BLaER1 treated with 17β-estradiol and CSF1 and Interleukin-3, amounts not matched to agents 10 nM and 100 nM (cell line): ENCODE results near the gene ATP6V1G1.
"Not testable (repeated sequence)": the region's sequence is repeated elsewhere in the genome, so short reads cannot be mapped to it uniquely, and the experiment has no call there.

ENCODE experiments used
- H3K27ac ChIP-seq, 11 experiments: shearing (Covaris generic); formaldehyde crosslinking; 2 replicates each; pipeline ENCODE4 v1.8.1; 2022
- H3K27me3 ChIP-seq, 11 experiments: shearing (Covaris generic); formaldehyde crosslinking; 2 replicates each; pipeline ENCODE4 v1.8.1; 2022
- H3K36me3 ChIP-seq, 11 experiments: shearing (Covaris generic); formaldehyde crosslinking; 2 replicates each; pipeline ENCODE4 v1.8.1; 2022
- H3K4me1 ChIP-seq, 10 experiments: shearing (Covaris generic); formaldehyde crosslinking; 2 replicates each; pipeline ENCODE4 v1.8.1; 2022
- H3K4me2 ChIP-seq, 11 experiments: shearing (Covaris generic); formaldehyde crosslinking; 2 replicates each; pipeline ENCODE4 v1.8.1; 2022
- H3K4me3 ChIP-seq, 10 experiments: shearing (Covaris generic); formaldehyde crosslinking; 2 replicates each; pipeline ENCODE4 v1.8.1; 2022
- H3K9ac ChIP-seq, 11 experiments: shearing (Covaris generic); formaldehyde crosslinking; 2 replicates each; pipeline ENCODE4 v1.8.1; 2022
- H3K9me3 ChIP-seq, 11 experiments: shearing (Covaris generic); formaldehyde crosslinking; replicated peaks in 1 of 11; 2 replicates each; pipeline ENCODE4 v1.8.1; 2022
- H4K20me1 ChIP-seq, 11 experiments: shearing (Covaris generic); formaldehyde crosslinking; 2 replicates each; pipeline ENCODE4 v1.8.1; 2022
- Cebpa-rat ChIP-seq, 11 experiments: shearing (Covaris generic); IDR thresholded peaks; 2 replicates each; pipeline ENCODE4 v1.8.1; 2022

The ATP6V1G1 gene

DNA sequence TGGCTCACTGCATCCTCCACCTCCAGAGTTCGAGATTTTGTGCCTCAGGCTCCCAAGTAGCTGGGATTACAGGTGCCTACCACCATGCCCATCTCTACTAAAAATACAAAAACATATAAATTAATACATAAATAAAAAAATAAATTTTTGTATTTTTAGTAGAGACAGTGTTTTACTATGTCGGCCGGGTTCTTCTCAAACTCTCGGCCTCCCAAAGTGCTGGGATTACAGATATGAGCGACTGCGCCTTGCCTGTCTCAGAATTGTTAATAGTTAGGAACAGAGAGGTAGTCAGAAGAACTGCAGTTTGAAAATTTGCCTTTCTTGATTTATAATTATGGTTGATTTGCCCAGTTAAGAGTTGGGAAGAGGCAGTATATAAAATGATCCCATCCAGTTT is 2.8 kb downstream of the ATP6V1G1 start:
- H3K27me3 ChIP-seq = no peaks in the 10 kb centered on the region
- H3K36me3 ChIP-seq = peaks cover 27 to 45% (median 35%) of the 10 kb centered on the region in 11 experiments
- H3K9ac ChIP-seq = peak overlapping the region; percentile 93 to 99 (median 97); a peak in 21 of 22 replicates
- H3K4me1 ChIP-seq = peaks cover 52 to 57% (median 55%) of the 10 kb centered on the region in 10 experiments
- no peaks in the 10 kb centered on the region for H3K9me3 ChIP-seq
- peak overlapping the region; percentile 23 to 97 (median 90); a peak in 19 of 20 replicates for H3K4me3 ChIP-seq
- peak overlapping the region; percentile 48 to 98 (median 96); a peak in 21 of 22 replicates for H3K27ac ChIP-seq
- peak overlapping the region; percentile 87 to 98 (median 94) for H3K4me2 ChIP-seq
- TF ChIP-seq Cebpa-rat (IDR thresholded peaks at IDR 0.05) = no peak
- H4K20me1 ChIP-seq = peaks cover 27 to 73% (median 68%) of the 10 kb centered on the region in 11 experiments; a peak in 21 of 22 replicates

GRCh38 chr9:114591291-114591787 is 3.8 kb downstream of the ATP6V1G1 start:
- no peaks in the 10 kb centered on the region for H3K27me3 ChIP-seq
- H3K4me3 ChIP-seq = peak overlapping the region; percentile 23 to 97 (median 90); a peak in 19 of 20 replicates
- H3K9ac ChIP-seq = peak overlapping the region; percentile 93 to 99 (median 97)
- peaks cover 52 to 57% (median 55%) of the 10 kb centered on the region in 10 experiments for H3K4me1 ChIP-seq
- peaks cover 36 to 83% (median 78%) of the 10 kb centered on the region in 11 experiments; a peak in 21 of 22 replicates for H4K20me1 ChIP-seq
- peak in 7 of 11 experiments; percentile 43 to 87 (median 66); a peak in 8 of 22 replicates for TF ChIP-seq Cebpa-rat (IDR thresholded peaks at IDR 0.05)
- H3K36me3 ChIP-seq = peaks cover 38 to 55% (median 46%) of the 10 kb centered on the region in 11 experiments
- H3K4me2 ChIP-seq = peak overlapping the region; percentile 87 to 98 (median 94)
- peak overlapping the region; percentile 48 to 98 (median 96); a peak in 21 of 22 replicates for H3K27ac ChIP-seq
- H3K9me3 ChIP-seq = no peaks in the 10 kb centered on the region

- no peaks in the 10 kb centered on the region for H3K9me3 ChIP-seq
- H4K20me1 ChIP-seq = peaks cover 39 to 88% (median 84%) of the 10 kb centered on the region in 11 experiments; a peak in 21 of 22 replicates
- peaks cover 49 to 55% (median 53%) of the 10 kb centered on the region in 10 experiments for H3K4me1 ChIP-seq
- H3K4me3 ChIP-seq = peak overlapping the region; percentile 23 to 97 (median 90); a peak in 17 of 20 replicates
- H3K4me2 ChIP-seq = peak overlapping the region; percentile 87 to 98 (median 94)
- peak overlapping the region; percentile 93 to 99 (median 97); a peak in 21 of 22 replicates for H3K9ac ChIP-seq
- H3K27me3 ChIP-seq = no peaks in the 10 kb centered on the region
- TF ChIP-seq Cebpa-rat (IDR thresholded peaks at IDR 0.05) = no peak
- H3K36me3 ChIP-seq = peaks cover 43 to 60% (median 50%) of the 10 kb centered on the region in 11 experiments
- H3K27ac ChIP-seq = peak overlapping the region; percentile 48 to 98 (median 96)
Measured at GRCh38 chr9:114591849-114592248, 4.3 kb downstream of the ATP6V1G1 start.

GRCh38 chr9:114592356-114592755 is 4.8 kb downstream of the ATP6V1G1 start:
- H3K9me3 ChIP-seq = no peaks in the 10 kb centered on the region
- TF ChIP-seq Cebpa-rat (IDR thresholded peaks at IDR 0.05) = no peak
- peak overlapping the region; percentile 23 to 97 (median 90); a peak in 16 of 20 replicates for H3K4me3 ChIP-seq
- peak overlapping the region; percentile 87 to 98 (median 94) for H3K4me2 ChIP-seq
- H4K20me1 ChIP-seq = peaks cover 42 to 92% (median 87%) of the 10 kb centered on the region in 11 experiments; a peak in 21 of 22 replicates
- peaks cover 45 to 50% (median 48%) of the 10 kb centered on the region in 10 experiments for H3K4me1 ChIP-seq
- H3K36me3 ChIP-seq = peaks cover 46 to 65% (median 54%) of the 10 kb centered on the region in 11 experiments
- H3K27ac ChIP-seq = peak overlapping the region; percentile 48 to 98 (median 96); a peak in 21 of 22 replicates
- no peaks in the 10 kb centered on the region for H3K27me3 ChIP-seq
- H3K9ac ChIP-seq = peak overlapping the region; percentile 93 to 99 (median 97)

DNA sequence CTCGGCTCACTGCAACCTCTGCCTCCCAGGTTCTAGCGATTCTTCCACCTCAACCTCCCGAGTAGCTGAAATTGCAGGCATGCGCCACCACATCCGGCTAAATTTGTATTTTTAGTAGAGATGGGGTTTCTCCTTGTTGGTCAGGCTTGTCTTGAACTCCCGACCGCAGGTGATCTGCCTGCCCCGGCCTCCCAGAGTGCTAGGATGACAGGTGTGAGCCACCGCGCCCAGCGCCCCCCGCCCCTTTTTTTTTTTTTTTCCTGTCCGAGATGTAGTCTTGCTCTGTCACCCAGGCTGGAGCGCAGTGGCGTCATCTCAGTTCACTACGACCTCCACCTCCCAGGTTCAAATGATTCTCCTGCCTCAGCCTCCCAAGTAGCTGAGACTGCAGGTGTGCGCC is 6.6 kb downstream of the ATP6V1G1 start:
- no peak overlapping the region for H3K9ac ChIP-seq
- TF ChIP-seq Cebpa-rat (IDR thresholded peaks at IDR 0.05) = no peak
- peaks cover 41 to 50% (median 44%) of the 10 kb centered on the region in 10 experiments for H3K4me1 ChIP-seq
- H3K36me3 ChIP-seq = peaks cover 64 to 78% (median 72%) of the 10 kb centered on the region in 11 experiments
- peaks cover under 1 to 10% (median 6%) of the 10 kb centered on the region in 11 experiments; a peak in 18 of 22 replicates for H3K9me3 ChIP-seq
- H3K4me2 ChIP-seq = no peak overlapping the region
- no peaks in the 10 kb centered on the region for H3K27me3 ChIP-seq
- peaks cover 40 to 99% (median 82%) of the 10 kb centered on the region in 11 experiments; a peak in 21 of 22 replicates for H4K20me1 ChIP-seq
- H3K4me3 ChIP-seq = no peak overlapping the region
- H3K27ac ChIP-seq = peak overlapping the region in 1 of 11 experiments; percentile 95; a peak in 1 of 22 replicates

DNA sequence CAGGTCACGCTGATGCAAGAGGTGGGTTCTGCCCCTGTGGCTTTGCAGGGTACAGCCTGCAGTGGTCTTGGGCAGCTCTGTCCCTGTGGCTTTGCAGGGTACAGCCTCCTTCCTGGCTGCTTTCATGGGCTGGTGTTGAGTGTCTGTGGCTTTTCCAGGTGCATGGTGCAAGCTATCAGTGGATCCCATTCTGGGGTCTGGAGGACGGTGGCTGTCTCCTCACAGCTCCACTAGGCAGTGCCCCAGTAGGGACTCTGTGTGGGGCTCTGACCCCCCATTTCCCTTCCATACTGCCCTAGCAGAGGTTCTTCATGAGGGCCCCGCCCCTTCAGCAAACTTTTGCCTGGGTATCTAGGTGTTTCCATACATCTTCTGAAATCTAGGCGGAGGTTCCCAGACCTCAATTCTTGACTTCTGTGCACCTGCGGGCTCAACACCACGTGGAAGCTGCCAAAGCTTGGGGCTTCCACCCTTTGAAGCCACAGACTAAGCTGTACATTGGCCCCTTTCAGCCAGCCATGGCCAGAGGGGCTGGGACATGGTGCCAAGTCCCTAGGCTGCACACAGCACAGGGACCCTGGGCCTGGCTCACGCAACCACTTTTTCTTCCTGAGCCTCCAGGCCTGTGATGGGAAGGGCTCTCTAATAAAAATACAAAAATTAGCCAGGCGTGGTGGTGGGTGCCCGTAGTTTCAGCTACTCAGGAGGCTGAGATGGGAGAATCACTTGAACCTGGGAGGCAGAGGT is 13.1 kb downstream of the ATP6V1G1 start:
- not testable (repeated sequence) for H3K4me2 ChIP-seq, H3K9ac ChIP-seq, H3K27me3 ChIP-seq, H3K27ac ChIP-seq
- peak overlapping the region in 1 of 10 experiments; percentile 19; a peak in 1 of 20 replicates for H3K4me3 ChIP-seq
- H4K20me1 ChIP-seq = peaks cover 10 to 34% (median 19%) of the 10 kb centered on the region in 11 experiments; a peak in 18 of 22 replicates
- H3K9me3 ChIP-seq = peaks cover 34 to 46% (median 40%) of the 10 kb centered on the region in 11 experiments
- peaks cover 64 to 74% (median 70%) of the 10 kb centered on the region in 11 experiments for H3K36me3 ChIP-seq
- peaks cover 24 to 33% (median 31%) of the 10 kb centered on the region in 10 experiments for H3K4me1 ChIP-seq

GRCh38 chr9:114601787-114602186 is 14.2 kb downstream of the ATP6V1G1 start:
- H3K4me1 ChIP-seq = peaks cover 30 to 44% (median 42%) of the 10 kb centered on the region in 10 experiments
- H3K27me3 ChIP-seq, H3K27ac ChIP-seq, H3K4me2 ChIP-seq, H3K9ac ChIP-seq, H3K4me3 ChIP-seq: not testable (repeated sequence)
- peaks cover 0 to 22% (median 8%) of the 10 kb centered on the region in 11 experiments; a peak in 16 of 22 replicates for H4K20me1 ChIP-seq
- peaks cover 52 to 63% (median 59%) of the 10 kb centered on the region in 11 experiments for H3K36me3 ChIP-seq
- peaks cover 34 to 46% (median 40%) of the 10 kb centered on the region in 11 experiments for H3K9me3 ChIP-seq

- Histone ChIP-seq H3K36me3 (peaks cover 46 to 55% (median 52%) of the 10 kb centered on the region in 11 experiments), H3K27me3 (no peaks in the 10 kb centered on the region), H4K20me1 (peaks cover 0 to 14% (median 1%) of the 10 kb centered on the region in 11 experiments; a peak in 15 of 22 replicates), H3K4me3 (no peak overlapping the region), H3K27ac (peak overlapping the region in 7 of 11 experiments; percentile 11 to 73 (median 64); a peak in 6 of 22 replicates), H3K9me3 (peaks cover 34 to 46% (median 40%) of the 10 kb centered on the region in 11 experiments), H3K4me1 (peaks cover 30 to 52% (median 51%) of the 10 kb centered on the region in 10 experiments), H3K4me2 (peak overlapping the region in 7 of 11 experiments; percentile 9 to 85 (median 67); a peak in 8 of 22 replicates), H3K9ac (no peak overlapping the region)
- no peak for TF ChIP-seq Cebpa-rat (IDR thresholded peaks at IDR 0.05)
Measured at GRCh38 chr9:114602620-114603019, 15.1 kb downstream of the ATP6V1G1 start.
